H1 (cell line): Measurements from ENCODE around the gene DDR2. TPM values are rescaled to one million over a fixed set of nuclear protein-coding genes. Genes with fewer than 3 reads are reported as not detected.

Experiments used
- CTCF ChIA-PET: fragments of 300-600 bp; sonication (Branson Sonifier 250); formaldehyde crosslinking; loops from one replicate; lab custom pipeline; 2021; ENCODE audit not compliant: partially characterized antibody; lab: Charles Lee
- POLR2A ChIA-PET: fragments of 300-600 bp; sonication (Branson Sonifier 250); formaldehyde crosslinking; loops from one replicate; lab custom pipeline; 2021; ENCODE audit warnings: inconsistent platforms; ENCODE audit not compliant: partially characterized antibody; lab: Charles Lee
- DNase-seq, 2 experiments: peaks; one replicate each; pipeline versions ENCODE4 v3.0.0 to v3.0.0-alpha.2; 2010 to 2022; ENCODE audit warnings: low spot score in 2 of 2, low read depth in 1 of 2, mixed read lengths in 1 of 2
- FAIRE-seq: peaks from 2 replicates; lab custom pipeline; 2011; peaks lifted over from hg19 to GRCh38; lab: Jason Lieb, UNC
- H2AFZ ChIP-seq: 2 replicates; pipeline ENCODE4 v1.8.1; 2012; ENCODE audit warnings: low read length, inconsistent platforms
- H2AK5ac ChIP-seq: 2 replicates; pipeline ENCODE4 v1.6.1; 2013; ENCODE audit warnings: low read depth, low read length
- H2BK120ac ChIP-seq: replicated peaks from 2 replicates; pipeline ENCODE3; 2013; ENCODE audit warnings: low read depth, low read length, inconsistent platforms
- H2BK12ac ChIP-seq: 2 replicates; pipeline ENCODE4 v1.6.1; 2013; ENCODE audit warnings: low read depth, low read length
- H2BK15ac ChIP-seq: 2 replicates; pipeline ENCODE4 v1.6.1; 2013; ENCODE audit warnings: low read length
- H2BK20ac ChIP-seq: 2 replicates; pipeline ENCODE4 v1.6.1; 2013; ENCODE audit warnings: low read length
- H2BK5ac ChIP-seq: 2 replicates; pipeline ENCODE4 v1.6.1; 2013; ENCODE audit warnings: low read depth, low read length
- H3K14ac ChIP-seq: 2 replicates; pipeline ENCODE4 v1.6.1; 2013; ENCODE audit warnings: inconsistent platforms; ENCODE audit not compliant: insufficient read length
- H3K18ac ChIP-seq: 2 replicates; pipeline ENCODE4 v1.6.1; 2013; ENCODE audit warnings: low read length; ENCODE audit errors: extremely low read depth
- H3K23ac ChIP-seq: 2 replicates; pipeline ENCODE4 v1.6.1; 2013; ENCODE audit warnings: inconsistent platforms; ENCODE audit not compliant: insufficient read length
- H3K23me2 ChIP-seq: 2 replicates; pipeline ENCODE4 v1.6.1; 2013; ENCODE audit warnings: low read depth, low read length
- H3K27ac ChIP-seq: 2 replicates; pipeline ENCODE4 v1.6.1; 2011; ENCODE audit warnings: low read depth, low read length, inconsistent platforms
- H3K27me3 ChIP-seq, 4 experiments: replicated peaks in 1 of 4; 1 replicate in 1 of 4; 2 replicates in 3 of 4; pipeline versions ENCODE4 v1.6.1 to v1.8.1; 2011 to 2013; ENCODE audit warnings: low read length in 3 of 4, mild to moderate bottlenecking in 3 of 4, inconsistent platforms in 2 of 4, mixed read lengths in 2 of 4, moderate library complexity in 1 of 4; ENCODE audit not compliant: control insufficient read depth in 3 of 4, insufficient read depth in 3 of 4; ENCODE audit errors: extremely low read depth in 1 of 4
- H3K36me3 ChIP-seq, 4 experiments: 2 replicates each; pipeline versions ENCODE4 v1.6.1 to v1.8.1; 2011 to 2013; ENCODE audit warnings: mild to moderate bottlenecking in 4 of 4, low read length in 3 of 4, moderate library complexity in 2 of 4, control low read depth in 1 of 4, inconsistent platforms in 1 of 4; ENCODE audit not compliant: insufficient read depth in 4 of 4, control insufficient read depth in 2 of 4
- H3K4ac ChIP-seq: replicated peaks from 2 replicates; pipeline ENCODE3; 2013; ENCODE audit warnings: low read length, low read depth, mixed read lengths, inconsistent platforms; ENCODE audit not compliant: insufficient read length
- H3K4me1 ChIP-seq, 4 experiments: replicated peaks in 1 of 4; 1 replicate in 1 of 4; 2 replicates in 3 of 4; pipeline versions ENCODE4 v1.6.1 to v1.8.1; 2011 to 2013; ENCODE audit warnings: low read length in 3 of 4, inconsistent platforms in 2 of 4, mixed read lengths in 1 of 4; ENCODE audit not compliant: insufficient read depth in 4 of 4, control insufficient read depth in 3 of 4
- H3K4me2 ChIP-seq, 2 experiments: 2 replicates each; pipeline versions ENCODE4 v1.6.1 to v1.8.1; 2011 to 2013; ENCODE audit warnings: low read depth in 2 of 2, low read length in 2 of 2, control low read depth in 1 of 2, inconsistent platforms in 1 of 2, mild to moderate bottlenecking in 1 of 2; ENCODE audit not compliant: insufficient read depth in 1 of 2
- H3K4me3 ChIP-seq, 4 experiments: fragments of 200-600, 300-600 bp in 1 of 4; sonication (generic), shearing (Covaris generic), sonication (Bioruptor Twin) in 1 of 4; 2 replicates each; pipeline versions ENCODE4 v1.5.1 to v1.8.1; 2011 to 2016; ENCODE audit warnings: low read length in 4 of 4, low read depth in 3 of 4, control low read depth in 2 of 4, inconsistent platforms in 2 of 4, mild to moderate bottlenecking in 2 of 4, mixed read lengths in 1 of 4, moderate library complexity in 1 of 4; ENCODE audit not compliant: insufficient read depth in 2 of 4; ENCODE audit errors: extremely low read depth in 1 of 4
- H3K56ac ChIP-seq: replicated peaks from 2 replicates; pipeline ENCODE3; 2013; ENCODE audit warnings: low read depth, mild to moderate bottlenecking, mixed read lengths, low read length, inconsistent platforms; ENCODE audit not compliant: insufficient read length
- H3K79me1 ChIP-seq: 2 replicates; pipeline ENCODE4 v1.6.1; 2013; ENCODE audit warnings: low read depth, low read length, control low read depth
- H3K79me2 ChIP-seq, 2 experiments: 2 replicates each; pipeline versions ENCODE4 v1.6.1 to v1.8.1; 2012 to 2013; ENCODE audit warnings: low read length in 2 of 2, mild to moderate bottlenecking in 2 of 2, inconsistent platforms in 1 of 2; ENCODE audit not compliant: insufficient read depth in 2 of 2, control insufficient read depth in 1 of 2
- H3K9ac ChIP-seq, 4 experiments: replicated peaks in 1 of 4; 1 replicate in 1 of 4; 2 replicates in 3 of 4; pipeline versions ENCODE4 v1.6.1 to v1.8.1; 2011 to 2013; ENCODE audit warnings: low read depth in 3 of 4, low read length in 3 of 4, control low read depth in 2 of 4, mild to moderate bottlenecking in 2 of 4, moderate library complexity in 2 of 4, inconsistent platforms in 1 of 4; ENCODE audit errors: extremely low read depth in 1 of 4
- H3K9me3 ChIP-seq, 2 experiments: 2 replicates each; pipeline versions ENCODE4 v1.6.1 to v1.8.1; 2012 to 2013; ENCODE audit warnings: mild to moderate bottlenecking in 2 of 2, moderate library complexity in 2 of 2, control low read depth in 1 of 2, inconsistent platforms in 1 of 2, low read depth in 1 of 2, low read length in 1 of 2, mixed read lengths in 1 of 2; ENCODE audit not compliant: insufficient read depth in 2 of 2
- H4K20me1 ChIP-seq, 2 experiments: replicated peaks in 1 of 2; 2 replicates each; pipeline versions ENCODE3 to v1.8.1; 2011 to 2013; ENCODE audit warnings: inconsistent platforms in 2 of 2, low read length in 2 of 2, mild to moderate bottlenecking in 1 of 2; ENCODE audit not compliant: insufficient read depth in 2 of 2, control insufficient read depth in 1 of 2
- H4K5ac ChIP-seq: 2 replicates; pipeline ENCODE4 v1.6.1; 2013; ENCODE audit warnings: low read length, low read depth, mixed read lengths, inconsistent platforms; ENCODE audit not compliant: insufficient read length
- H4K8ac ChIP-seq: 2 replicates; pipeline ENCODE4 v1.8.0; 2013; ENCODE audit warnings: mild to moderate bottlenecking, moderate library complexity, low read length, inconsistent platforms; ENCODE audit not compliant: insufficient read depth; ENCODE audit errors: extremely low read depth
- H4K91ac ChIP-seq: replicated peaks from 2 replicates; pipeline ENCODE3; 2013; ENCODE audit warnings: low read length, mixed read lengths, inconsistent platforms; ENCODE audit not compliant: insufficient read length
- CBX5 ChIP-seq: fragments of 300-800, 300-1000 bp; sonication (generic); IDR thresholded peaks from 2 replicates; pipeline ENCODE4 v1.7.1; 2016; ENCODE audit warnings: antibody characterized with exemption, low read length, low read depth
- CEBPB ChIP-seq: IDR thresholded peaks from 2 replicates; pipeline ENCODE4 v1.6.1; 2012; ENCODE audit warnings: low read depth, low read length
- GABPA ChIP-seq: IDR thresholded peaks from 2 replicates; pipeline ENCODE4 v1.6.1; 2011; ENCODE audit warnings: mild to moderate bottlenecking, low read length, moderate library complexity, borderline replicate concordance; ENCODE audit not compliant: insufficient read depth
- NANOG ChIP-seq: IDR thresholded peaks from 2 replicates; pipeline ENCODE4 v1.6.1; 2011; ENCODE audit warnings: low read length, low read depth, mild to moderate bottlenecking, inconsistent platforms; ENCODE audit not compliant: insufficient read depth, poor library complexity, severe bottlenecking
- POLR2A ChIP-seq, 2 experiments: IDR thresholded peaks; 1 replicate in 1 of 2; 2 replicates in 1 of 2; pipeline ENCODE4 v1.6.1; 2011; ENCODE audit warnings: low read depth in 2 of 2, low read length in 2 of 2, mild to moderate bottlenecking in 2 of 2; ENCODE audit errors: control extremely low read depth in 1 of 2
- POLR2AphosphoS5 ChIP-seq: IDR thresholded peaks from 2 replicates; pipeline ENCODE4 v1.6.1; 2011; ENCODE audit warnings: low read depth, low read length
- POU5F1 ChIP-seq: IDR thresholded peaks from 2 replicates; pipeline ENCODE4 v1.6.1; 2011; ENCODE audit warnings: low read depth, mild to moderate bottlenecking, low read length, moderate library complexity
- SP1 ChIP-seq: IDR thresholded peaks from 2 replicates; pipeline ENCODE4 v1.6.1; 2011; ENCODE audit warnings: low read depth, low read length
- SP2 ChIP-seq: IDR thresholded peaks from 2 replicates; pipeline ENCODE4 v1.6.1; 2012; ENCODE audit warnings: mild to moderate bottlenecking, low read length, inconsistent platforms
- WGBS, 2 experiments: shearing (Covaris generic) in 1 of 2; methylation state at CpG; one replicate each; pipeline versions ENCODE4 v1.1.6 to v1.1.7; 2013 to 2015; ENCODE audit warnings: low lambda C conversion rate in 2 of 2, mixed read lengths in 2 of 2, inconsistent platforms in 1 of 2, low coverage in 1 of 2, missing lambda C conversion rate in 1 of 2; ENCODE audit not compliant: insufficient replicate concordance in 2 of 2, insufficient coverage in 1 of 2, insufficient read length in 1 of 2; ENCODE audit errors: extremely low coverage in 1 of 2, missing lambda C conversion rate in 1 of 2; 5-methylcytosine and 5-hydroxymethylcytosine counted together
- polyA plus RNA-seq, 7 experiments: library from polyadenylated mRNA; depleted of rRNA in 3 of 7; stranded (reverse) in 5 of 7; unstranded in 2 of 7; fragments of >200 nt in 5 of 7; fragments of 200-250 nt in 2 of 7; gene quantifications; 1 replicate in 5 of 7; 2 replicates in 1 of 7; 4 replicates in 1 of 7; pipeline versions ENCODE4 v1.2.1 to v1.2.3, GENCODE V29; 2011 to 2013; ENCODE audit warnings: missing spikeins in 2 of 7, mixed read lengths in 2 of 7
- total RNA-seq: library from RNA; stranded (reverse); fragmentation: NEBNext Ultra II Directional; extraction: Animal tissue kit (Norgen Biotek cat#: 25700); gene quantifications from 2 replicates; pipeline ENCODE4 v1.2.1, GENCODE V29; 2021

DDR2 gene
- total and polyA plus RNA-seq, 2 of the 8 experiments (the other 6 are each of a cell fraction or from before 2014, with no cell fraction given): 1.00 to 2.1 TPM

- Histone ChIP-seq H3K4ac (no peak overlapping the region), H2BK5ac (no peak overlapping the region), H3K27ac (no peak overlapping the region), H3K4me1 (no peaks in the 10 kb centered on the region), H3K4me3 (no peak overlapping the region), H3K79me2 (no peaks in the 10 kb centered on the region), H3K23ac (no peak overlapping the region), H3K18ac (no peak overlapping the region), H4K5ac (no peak overlapping the region), H2AK5ac (no peak overlapping the region), H3K23me2 (no peaks in the 10 kb centered on the region), H2BK20ac (no peak overlapping the region), H3K14ac (no peak overlapping the region), H3K36me3 (no peaks in the 10 kb centered on the region), H4K91ac (no peak overlapping the region), H3K9ac (no peak overlapping the region), H2BK15ac (no peak overlapping the region), H3K9me3 (no peaks in the 10 kb centered on the region), H3K79me1 (no peaks in the 10 kb centered on the region), H3K4me2 (no peak overlapping the region), H4K20me1 (no peaks in the 10 kb centered on the region), H4K8ac (no peak overlapping the region), H2BK12ac (no peak overlapping the region), H2BK120ac (no peak overlapping the region), H3K56ac (no peak overlapping the region), H3K27me3 (no peaks in the 10 kb centered on the region), H2AFZ (no peak overlapping the region)
- no peak for FAIRE-seq
- DNase-seq: no peak
- POLR2A ChIA-PET: no interaction called here
- CTCF ChIA-PET: interaction anchor here (2.0 to 3.6 kb wide), 2 partner anchors 8 to 11 kb away, joined by 5 to 16 read pairs; no protein-coding TSS in a partner anchor
- TF ChIP-seq SP1 (no peak), SP2 (no peak), CEBPB (no peak), CBX5 (no peak), POLR2AphosphoS5 (no peak), NANOG (no peak), POU5F1 (no peak), POLR2A (IDR thresholded peaks at IDR 0.05; ENCODE audit: control extremely low read depth in 1 of 2, low read depth in 2 of 2, low read length in 2 of 2) (no peak), GABPA (no peak)
- 91% methylated on average over 2 of the region's 2 CpGs; no CpG with 5 or more reads in 1 of the 2 experiments for WGBS, 2 experiments
Measured at GRCh38 chr1:162625679-162626078, 6.6 kb upstream of the DDR2 start.
